ENCODE measurements around the gene DNASE1L2.
"Not testable (repeated sequence)": the region's sequence is repeated elsewhere in the genome, so short reads cannot be mapped to it uniquely, and the experiment has no call there.

The DNASE1L2 gene

DNA sequence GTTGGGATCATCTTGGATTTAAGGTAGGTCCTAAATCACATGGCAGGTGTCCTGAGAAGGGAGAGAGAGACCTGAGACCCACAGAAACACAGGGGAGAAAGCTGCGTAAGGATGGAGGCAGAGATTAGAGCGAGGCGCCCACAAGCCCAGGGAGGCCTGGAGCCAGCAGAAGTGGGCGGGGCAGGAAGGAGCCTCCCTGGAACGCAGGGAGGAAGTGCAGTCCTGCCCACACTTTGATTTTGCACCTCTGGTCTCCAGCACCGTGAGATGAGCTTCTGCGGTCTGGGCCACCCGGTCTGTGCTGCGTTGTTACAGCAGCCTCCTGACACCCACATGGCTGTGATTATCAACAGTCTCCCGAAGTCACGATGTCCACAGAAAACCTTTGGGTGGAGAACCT is 6.4 kb downstream of the DNASE1L2 start:
- no peak for DNase-seq

DNA sequence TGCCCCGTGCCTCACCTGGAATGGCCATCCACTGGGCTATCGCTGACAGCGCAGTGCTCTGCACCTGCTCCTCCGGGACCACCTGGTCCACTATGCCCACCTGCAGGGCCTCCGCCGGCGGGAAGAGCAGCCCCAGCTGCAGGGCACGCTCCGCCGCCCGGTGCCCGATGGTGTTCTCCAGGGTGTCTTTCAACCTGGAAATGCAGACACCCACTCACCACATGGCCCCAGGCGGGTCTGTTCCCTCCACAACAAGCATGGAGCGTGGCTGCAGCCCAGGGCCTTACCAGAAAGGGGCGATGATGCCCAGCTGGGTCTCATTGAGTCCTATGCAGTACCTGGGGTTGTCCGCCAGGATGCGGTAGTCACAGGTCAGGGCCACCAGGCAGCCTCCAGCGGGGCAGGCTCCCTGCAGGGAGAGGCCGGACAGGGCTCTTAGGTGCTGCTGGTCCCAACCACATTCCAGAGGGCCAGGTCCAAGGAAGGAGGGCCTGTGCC is 6.8 kb downstream of the DNASE1L2 start:
- DNase-seq = no peak

DNA sequence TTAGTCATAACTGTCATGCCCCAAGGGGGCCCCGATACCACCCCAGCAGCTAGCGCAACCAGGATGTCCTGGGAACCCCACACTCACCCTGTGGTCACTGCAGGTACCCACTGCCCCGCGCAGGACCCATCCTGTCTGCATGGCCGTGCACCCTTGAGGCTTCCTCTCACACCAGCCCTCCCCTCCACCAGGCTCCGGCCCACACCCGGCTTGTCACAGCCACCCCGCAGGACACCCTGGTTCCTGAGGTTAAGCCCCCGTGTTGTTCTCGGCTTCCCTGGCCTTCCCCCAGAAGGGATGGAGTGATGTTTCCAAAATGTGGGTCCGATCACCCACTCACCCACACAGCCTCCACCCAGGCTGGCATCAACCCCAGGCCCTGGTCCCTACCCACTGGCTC is 7.5 kb downstream of the DNASE1L2 start:
- no peak for DNase-seq

DNA sequence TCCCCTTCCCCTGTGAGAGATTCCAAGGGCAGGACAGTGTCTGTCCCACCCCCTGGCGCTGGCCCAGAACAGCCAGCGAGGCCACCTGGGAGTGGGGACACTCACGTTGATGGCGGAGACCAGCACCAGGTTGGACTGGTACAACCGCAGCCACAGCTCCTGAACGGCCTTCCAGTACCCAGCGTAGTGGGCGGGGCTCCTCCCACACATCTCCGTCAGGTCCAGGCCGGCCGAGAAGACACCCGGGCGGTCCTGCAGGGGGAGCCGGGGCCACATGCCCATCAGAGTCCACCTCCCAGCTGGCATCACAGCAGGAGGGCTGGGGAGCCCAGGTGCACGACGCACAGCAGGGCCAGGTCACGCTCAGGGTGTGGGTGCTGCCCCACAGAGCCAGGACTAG is 8.1 kb downstream of the DNASE1L2 start:
- DNase-seq = no peak

DNA sequence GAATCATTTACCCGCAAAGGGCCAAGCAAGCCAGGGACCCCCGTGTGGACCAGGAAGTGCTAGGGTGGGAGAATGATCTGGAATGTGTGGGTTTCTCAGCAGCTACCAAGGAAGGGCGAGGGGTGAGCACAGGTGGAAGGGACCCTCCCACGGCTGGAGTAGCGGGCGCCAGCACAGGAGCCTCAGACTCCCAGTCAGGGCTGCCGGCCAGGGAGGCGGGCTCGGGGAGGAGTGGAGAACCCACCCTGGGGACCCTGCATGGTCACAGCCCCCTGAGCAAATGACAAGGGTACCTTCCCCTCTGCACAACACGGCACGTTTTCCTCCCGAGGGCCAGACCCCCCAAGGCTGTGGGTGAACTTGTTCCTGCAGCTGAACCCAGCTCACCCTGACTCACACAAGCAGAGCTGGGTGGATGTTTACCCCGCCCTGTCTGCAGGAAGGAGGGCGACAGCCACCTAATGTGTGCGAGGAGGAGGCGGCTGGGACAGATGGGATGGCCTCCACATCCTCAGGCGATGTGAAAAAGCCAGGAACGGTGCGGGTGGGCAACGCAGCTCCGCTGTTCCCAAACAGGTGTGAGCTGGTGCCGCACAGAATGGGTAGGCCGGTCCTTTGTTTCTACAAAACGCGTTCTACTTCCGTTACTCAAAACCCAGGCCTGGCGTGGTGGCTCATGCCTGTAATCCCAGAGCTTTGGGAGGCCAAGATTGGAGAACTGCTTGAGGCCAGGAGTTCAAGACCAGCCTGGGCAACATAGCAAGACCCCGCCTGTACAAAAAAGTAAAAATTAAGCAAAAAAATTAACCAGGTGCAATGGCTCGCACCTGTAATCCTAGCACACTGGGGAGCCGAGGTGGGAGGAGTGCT is 8.9 kb downstream of the DNASE1L2 start:
- no peak for DNase-seq

DNA sequence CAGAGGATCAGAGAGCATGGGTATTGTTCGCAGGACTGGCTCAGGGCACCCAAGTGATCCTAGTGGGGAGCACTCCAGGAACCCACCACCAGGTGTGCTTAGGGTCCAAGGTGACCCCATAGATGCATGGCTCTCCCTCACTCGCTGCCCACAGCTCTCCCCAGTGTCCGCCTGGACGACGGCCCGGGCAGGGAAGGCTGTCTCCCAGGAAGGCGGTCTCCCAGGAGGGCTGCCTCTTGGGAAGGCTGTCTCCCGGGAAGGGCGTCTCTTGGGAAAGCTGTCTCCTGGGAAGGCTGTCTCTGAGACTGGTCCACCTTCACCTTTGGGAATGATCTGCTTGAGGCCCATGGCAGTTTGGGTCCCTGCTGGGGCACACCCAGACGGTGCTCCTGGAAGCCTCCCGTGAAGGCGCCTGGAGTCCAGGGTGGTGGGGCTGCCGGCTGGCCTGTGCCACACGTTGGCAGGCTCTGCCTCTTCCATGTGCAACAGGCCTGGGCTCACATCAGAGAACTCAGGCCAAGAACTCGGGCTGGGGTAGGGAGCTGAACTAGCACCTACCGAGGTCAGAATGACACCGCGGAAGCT is 10.1 kb downstream of the DNASE1L2 start:
- no peak for DNase-seq

DNA sequence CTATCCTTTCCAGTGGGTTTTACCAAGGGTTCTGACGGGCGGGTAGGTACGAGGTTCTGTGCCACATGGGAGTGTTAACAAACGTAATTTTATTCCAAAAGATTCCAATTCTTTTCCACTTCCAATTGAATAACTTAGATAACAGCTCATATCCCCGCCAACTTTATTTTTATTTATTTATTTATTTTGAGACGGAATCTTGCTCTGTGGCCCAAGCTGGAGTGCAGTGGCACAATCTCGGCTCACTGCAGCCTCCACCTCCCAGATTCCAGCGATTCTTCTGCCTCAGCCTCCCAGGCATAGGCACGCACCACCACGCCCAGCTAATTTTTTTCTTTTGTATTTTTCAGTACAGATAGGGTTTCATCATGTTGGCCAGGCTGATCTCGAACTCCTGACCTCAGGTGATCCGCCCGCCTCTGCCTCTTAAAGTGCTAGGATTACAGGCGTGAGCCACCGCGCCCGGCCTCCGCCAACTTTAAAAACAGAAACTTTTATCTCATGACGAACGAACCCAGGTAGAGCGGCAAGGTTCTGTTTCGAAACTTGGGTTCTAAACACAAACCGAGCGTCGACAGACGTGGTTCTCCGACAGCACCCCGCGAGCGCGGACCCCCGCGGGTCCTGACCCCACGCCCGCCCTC is 14.5 kb downstream of the DNASE1L2 start:
- DNase-seq = peak; percentile 33

DNA sequence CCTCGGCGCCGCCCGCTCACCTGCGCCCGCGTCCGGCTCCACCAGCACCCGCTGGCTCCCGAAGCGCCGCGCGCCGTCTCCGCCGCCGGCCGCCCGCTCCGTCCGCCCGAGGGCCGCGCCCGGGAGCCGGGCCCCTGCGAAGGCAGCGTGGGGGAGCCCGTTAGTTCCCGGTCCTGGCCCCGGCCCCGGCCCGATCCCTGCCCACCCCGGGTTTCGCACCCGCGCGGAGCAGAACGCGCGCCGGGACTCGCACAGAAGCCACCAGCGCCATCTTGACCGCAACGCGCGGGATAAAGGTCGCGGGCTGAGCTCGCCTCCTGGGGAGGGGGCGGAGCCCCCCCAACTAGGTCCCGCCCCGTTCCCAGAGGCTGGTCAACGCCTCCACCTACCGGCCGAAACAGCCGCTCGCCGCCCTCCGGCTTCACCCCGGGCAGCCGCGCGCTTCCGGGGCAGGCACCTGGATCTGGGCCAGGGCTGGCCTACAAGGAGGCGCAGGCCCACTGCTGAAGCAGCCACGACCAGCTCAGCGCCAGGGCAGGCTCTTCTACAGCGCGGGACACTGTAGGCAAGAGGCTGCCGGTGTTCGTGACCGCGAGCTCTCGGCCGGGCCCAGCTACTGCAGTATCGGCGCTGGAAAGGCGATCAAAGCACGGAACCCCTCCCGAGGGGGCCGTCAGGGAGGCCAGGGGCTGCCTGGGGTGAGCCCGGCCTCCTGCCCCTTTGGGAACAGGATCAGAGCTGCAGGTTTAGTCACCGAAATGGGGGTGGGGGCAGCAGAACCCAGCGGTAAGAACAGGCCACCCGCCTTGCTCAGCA is 15.3 kb downstream of the DNASE1L2 start, which contains the start of gene ECI1:
Gene ECI1, minus strand, starts transcription at position 292 of the 816 bp plus-strand sequence. Its CDS starts 21 bp downstream, at position 271.
- DNase-seq = peak; percentile 77

DNA sequence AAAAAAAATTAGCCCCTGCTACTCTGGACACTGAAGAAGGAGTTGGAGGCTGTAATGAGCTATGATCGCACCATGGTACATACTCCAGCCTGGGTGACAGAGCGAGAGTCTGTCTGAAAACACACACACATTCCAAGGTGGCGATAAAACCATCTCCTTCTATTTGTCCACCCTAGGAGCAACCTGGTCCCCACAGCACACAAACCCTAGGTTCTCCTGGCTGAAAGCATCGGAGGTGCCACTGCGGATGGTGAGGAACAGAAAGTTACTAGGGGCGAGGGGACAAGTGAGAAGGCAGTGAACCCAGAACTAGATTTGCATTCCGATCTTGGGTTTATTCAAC is 16.5 kb downstream of the DNASE1L2 start:
- no peak for DNase-seq

DNA sequence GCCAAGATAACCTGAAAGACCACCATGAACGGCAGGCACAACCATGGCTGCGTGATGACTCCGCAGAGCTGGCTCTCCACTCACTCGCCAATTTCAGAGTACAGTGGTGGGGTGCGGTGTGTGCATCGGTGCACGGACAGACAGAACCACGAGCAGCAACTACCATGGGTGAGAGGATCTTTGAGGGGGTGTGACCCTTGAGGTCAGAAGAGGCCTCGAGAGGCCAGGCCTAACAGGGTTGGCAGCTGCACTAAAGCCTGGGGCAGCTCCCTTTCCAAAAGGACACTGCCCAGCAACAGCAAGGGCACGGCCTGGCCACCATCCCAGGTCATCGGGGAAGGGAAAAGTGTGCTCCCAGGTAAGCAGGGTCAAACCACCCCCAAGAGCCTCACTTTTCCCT is 17.0 kb downstream of the DNASE1L2 start:
- DNase-seq = no peak

DNA sequence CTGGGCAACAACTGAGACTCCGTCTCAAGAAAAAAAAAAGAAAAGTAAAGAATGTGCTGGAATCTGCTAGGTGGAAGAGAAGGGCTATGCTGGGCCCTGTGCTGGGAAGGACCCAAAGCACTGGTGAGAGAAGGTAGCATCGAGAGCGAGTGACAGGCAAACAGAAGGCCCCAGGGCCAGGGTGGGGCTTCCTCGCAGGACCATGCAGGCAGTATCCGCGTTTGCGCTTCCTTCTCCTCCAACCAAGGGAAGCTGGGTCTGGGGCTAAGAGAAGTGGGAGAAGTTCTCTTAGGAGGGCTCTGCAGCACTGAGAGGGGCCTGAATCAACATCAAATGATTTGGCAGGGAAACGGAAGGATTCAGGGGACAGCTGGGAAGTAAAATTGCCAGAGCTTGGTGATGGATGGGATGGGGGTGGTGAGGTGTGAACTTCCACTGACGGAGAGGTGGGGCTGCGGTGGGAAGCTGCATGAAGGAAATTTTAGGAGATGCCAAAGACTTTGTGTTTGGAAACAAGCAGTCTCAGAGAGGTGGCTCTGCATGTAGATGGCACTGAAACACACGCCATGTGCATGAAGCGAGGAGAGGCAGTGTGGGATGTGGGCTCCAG is 20.4 kb downstream of the DNASE1L2 start:
- DNase-seq = no peak

DNA sequence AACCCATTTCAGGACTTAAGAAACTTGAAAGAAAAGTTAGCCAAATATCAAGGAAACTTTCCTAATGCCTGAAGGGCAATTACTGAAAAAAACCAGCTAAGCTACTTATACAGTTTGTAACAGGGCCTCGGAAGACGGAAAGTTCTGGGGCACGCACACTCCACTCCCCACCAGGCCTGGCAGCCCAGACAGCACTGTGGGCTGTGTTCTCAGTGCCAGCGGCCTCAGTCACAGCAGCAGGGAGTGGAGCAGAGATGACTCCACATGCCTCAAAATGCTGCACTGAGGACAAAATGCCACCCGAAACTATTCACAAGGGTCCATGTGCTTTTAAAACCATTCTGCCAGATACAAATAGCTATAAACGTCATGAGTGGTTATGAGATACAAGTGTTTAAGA is 21.5 kb downstream of the DNASE1L2 start:
- no peak for DNase-seq

DNA sequence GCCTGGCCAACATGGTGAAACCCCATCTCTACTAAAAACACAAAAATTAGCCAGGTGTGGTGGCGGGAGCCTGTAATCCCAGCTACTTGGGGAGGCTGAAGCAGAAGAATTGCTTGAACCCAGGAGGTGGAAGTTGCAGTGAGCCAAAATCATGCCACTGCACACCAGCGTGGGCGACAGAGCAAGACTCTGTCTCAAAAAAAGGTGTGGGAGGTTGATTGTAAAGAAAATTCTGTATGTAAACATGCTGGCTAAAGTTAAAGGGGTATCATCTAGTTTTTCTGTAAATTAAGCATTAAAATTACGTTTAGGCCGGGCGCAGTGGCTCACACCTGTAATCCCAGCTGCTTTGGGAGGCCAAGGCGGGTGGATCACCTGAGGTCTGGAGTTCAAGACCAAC is 22.3 kb downstream of the DNASE1L2 start:
- not testable (repeated sequence) for DNase-seq

DNA sequence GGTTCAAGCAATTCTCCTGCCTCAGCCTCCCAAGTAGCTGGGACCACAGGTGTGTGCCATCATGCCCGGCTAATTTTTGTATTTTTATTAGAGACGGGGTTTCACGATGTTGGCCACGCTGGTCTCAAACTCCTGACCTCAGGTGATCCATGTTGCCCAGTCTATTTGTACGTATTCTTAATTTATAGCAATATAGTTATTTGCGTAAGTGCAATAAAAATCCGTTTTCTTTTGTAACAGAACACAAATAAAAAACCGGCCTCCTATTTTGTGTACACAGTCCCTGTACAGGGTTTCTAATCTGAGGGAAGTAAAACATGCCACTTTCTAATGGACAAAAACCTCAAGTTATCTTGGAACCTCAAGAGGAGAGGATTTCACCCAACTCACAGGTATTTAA is 24.0 kb downstream of the DNASE1L2 start:
- DNase-seq = no peak

DNA sequence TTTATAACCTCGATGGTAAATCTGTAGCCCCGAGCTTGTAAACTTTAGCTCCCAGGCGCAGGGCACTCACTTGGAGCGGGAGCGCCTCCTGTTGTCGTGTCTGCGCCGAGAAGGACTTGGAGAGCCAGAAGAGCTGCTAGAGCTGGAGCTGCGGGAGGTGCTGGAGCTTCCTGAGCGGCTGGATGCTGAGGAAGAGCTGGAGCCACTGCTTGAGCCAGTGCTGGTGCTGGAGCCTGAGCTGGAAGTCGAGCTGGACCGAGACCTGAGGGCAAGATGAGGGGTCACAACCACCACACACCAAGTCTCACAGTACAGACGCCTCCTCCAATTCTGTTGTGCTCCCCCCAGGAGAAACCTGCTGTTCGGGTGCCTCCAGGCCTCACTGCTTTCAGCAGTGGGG is 26.8 kb downstream of the DNASE1L2 start:
- DNase-seq = not testable (repeated sequence)

DNA sequence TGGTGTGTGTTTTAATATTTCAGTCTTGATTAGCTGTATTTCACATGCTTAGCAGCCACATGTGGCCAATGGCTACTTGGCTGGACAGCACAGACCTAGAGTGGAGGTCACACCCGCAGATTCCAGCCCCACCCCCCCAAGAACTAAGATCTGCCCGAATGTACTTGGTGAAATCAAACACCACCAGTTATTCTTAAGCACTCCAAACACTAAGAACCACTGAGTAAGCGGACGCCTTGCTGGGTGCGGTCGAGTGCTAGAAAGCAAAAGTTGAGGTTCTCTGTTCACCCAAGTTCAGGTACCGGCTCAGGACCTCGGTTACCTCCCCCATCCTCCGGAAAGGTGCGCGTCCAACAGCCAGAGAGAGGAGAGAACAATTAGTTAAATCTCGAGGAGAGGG is 30.6 kb downstream of the DNASE1L2 start:
- not testable (repeated sequence) for DNase-seq

DNA sequence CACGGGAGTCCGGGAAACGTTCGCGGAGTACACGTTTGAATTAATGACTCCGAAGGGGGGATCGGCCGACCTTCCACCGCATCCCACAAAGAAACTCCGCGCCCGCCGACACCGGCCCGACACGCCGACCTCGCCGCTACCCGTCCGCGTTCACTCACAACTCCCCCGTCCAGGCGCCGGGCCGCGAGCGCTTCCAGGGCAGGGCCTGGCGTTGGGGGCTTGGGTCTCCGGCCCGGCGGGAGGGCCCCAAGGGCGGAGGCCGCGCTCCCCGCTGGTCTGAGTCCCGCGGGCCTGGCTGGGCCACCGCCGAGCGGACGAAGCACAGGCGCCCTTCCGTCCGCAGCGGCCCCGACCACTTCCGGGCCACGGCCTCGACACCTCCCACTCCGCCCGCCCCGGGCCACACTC is 31.3 kb downstream of the DNASE1L2 start:
- not testable (repeated sequence) for DNase-seq

DNA sequence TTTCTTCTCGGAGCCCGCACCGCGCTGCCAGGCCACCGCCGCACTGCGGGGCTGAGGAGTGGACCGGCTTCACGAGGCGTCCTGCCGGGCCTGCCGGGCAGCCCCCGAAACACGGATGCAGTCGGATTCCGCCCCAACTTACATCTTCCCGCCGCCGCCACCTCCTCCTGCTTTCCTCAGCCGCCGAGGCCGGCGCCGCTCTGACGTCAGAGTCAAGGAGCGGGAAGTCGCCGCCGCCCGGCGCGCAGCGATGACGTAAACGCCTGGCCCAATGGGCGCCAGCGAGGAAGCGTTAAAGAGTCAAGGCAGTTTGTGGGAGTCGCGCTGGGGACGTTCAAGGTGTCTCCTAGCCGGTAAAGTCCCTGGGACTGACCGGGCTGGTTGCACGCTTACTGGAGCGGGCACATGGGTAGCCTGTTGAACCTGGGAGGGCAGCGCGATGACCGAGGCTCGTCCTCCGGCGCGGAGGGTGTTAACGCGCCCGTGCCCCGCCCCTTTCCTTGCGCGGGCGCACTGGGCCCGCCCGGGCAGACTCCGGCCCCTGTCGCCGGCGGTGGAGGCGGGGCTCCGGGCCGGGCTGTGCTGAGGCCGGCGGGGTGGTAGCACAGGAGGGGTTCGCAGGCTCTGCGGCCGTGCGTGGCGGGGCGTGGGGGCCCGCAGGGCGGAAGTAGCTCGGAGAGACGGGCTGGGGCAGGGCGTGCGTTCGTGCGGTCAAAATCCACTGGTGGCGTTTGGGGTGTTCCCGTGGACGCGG is 31.8 kb downstream of the DNASE1L2 start, which contains the start of gene RNPS1:
Gene RNPS1, minus strand, starts transcription at position 214 of the 754 bp plus-strand sequence. CDS start 3,483 bp downstream, outside the sequence.
- peak; percentile 98 for DNase-seq

DNA sequence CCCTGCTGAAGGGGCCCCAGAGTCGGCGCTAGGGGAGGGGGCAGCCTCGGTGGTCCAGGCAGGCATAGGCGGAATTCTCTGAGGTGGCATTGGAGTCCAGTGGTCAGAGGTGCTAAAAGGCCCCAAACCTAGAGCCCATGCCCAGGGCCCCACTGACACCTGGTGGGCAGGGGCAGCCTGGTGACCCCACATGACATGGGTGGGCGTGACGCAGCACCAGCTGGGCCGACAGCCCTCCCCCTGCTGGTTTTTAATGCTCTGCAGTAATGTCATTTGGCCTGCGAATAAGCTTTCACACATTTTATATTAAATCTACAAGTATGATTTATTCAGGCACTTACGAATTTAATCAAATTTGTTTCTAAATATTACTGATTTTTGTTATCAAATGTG is 33.8 kb downstream of the DNASE1L2 start:
- no peak for DNase-seq

DNA sequence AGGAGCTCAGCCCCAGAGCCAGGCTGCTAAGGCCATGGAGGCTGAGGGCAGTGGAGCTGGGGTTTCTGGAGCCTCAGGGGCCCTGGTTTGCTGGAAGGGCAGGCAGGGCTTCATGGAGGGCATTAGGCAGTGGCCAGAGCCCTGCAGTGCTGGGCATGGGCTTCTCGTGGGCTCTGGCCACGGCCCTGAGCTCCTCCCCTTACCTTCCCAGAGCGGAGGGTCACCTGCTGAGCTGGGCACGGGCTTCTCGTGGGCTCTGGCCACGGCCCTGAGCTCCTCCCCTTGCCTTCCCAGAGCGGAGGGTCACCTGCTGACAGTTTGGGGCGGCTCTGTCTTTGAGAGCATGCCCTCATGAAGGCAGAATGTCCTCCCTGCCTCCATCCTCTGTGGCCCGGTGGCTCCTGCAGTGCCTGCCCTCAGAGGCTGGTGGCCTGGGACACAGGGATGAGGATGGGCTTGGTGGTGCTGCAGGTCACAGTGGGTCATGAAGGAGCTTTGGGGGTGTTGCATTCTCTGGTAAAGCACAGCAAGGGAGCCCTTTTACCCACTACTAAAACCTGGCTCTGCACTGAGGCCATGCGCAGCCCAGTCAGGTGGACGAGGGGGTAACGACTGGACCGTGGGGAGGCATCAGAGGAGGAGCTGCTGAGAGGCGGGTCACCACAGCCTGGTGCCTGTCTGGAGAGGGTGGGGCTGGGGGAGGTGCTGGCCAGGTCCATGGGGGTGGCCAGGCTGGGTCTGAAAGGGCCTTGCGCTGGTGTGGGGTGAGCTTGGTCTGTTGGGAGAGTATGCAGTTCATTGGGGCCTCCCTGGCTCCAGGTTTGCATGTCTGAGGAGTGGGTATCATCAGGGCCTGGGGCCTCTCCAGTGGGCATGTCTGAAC is 34.6 kb downstream of the DNASE1L2 start:
- DNase-seq = no peak

Measured in activated CD8-positive, alpha-beta memory T cell treated with anti-CD3 and anti-CD28 coated beads, Interleukin-2, amount 50 U/mL, for 4 hours (primary cell).